ENCODE measurements around the gene KRT77. TPM values are rescaled to one million over a fixed set of nuclear protein-coding genes. Genes with fewer than 3 reads are reported as not detected.

The KRT77 gene
- total and polyA plus RNA-seq, 2 experiments from 2014 or later, result not detected

GRCh38 chr12:52662093-52662917 lies 41.0 kb downstream of the KRT77 start:
- no peak overlapping the region for H3K9ac ChIP-seq
- H3K36me3 ChIP-seq (ENCODE audit: low read depth), result no peaks in the 10 kb centered on the region
- H3K9me3 ChIP-seq (ENCODE audit: low read depth), result no peaks in the 10 kb centered on the region
- H3K27me3 ChIP-seq (replicated peaks; ENCODE audit: insufficient read depth), result peaks cover 61% of the 10 kb centered on the region
- no peak overlapping the region for H3K27ac ChIP-seq
- no peaks in the 10 kb centered on the region for H3K9me2 ChIP-seq (ENCODE audit: insufficient read depth)
- WGBS, 2 experiments (ENCODE audit: low coverage in 1 of 2, low lambda C conversion rate in 2 of 2, missing lambda C conversion rate in 2 of 2), result 35 to 46% methylated on average over 10 of the region's 10 CpGs
- H3K4me3 ChIP-seq, result no peak overlapping the region
- DNase-seq, result no peak
- no peaks in the 10 kb centered on the region for H3K4me1 ChIP-seq (ENCODE audit: insufficient read depth)
- H4K20me1 ChIP-seq (ENCODE audit: insufficient read depth), result no peaks in the 10 kb centered on the region
- H3F3A ChIP-seq (ENCODE audit: insufficient read depth), result no peaks in the 10 kb centered on the region
- H3K4me2 ChIP-seq (ENCODE audit: unreplicated experiment), result no peak overlapping the region
- no peak overlapping the region for H2AFZ ChIP-seq
- H3K79me2 ChIP-seq (ENCODE audit: insufficient read depth), result no peaks in the 10 kb centered on the region
- TF ChIP-seq EZH2phosphoT487 (IDR thresholded peaks at IDR 0.05; ENCODE audit: insufficient read depth, low read depth), result no peak
- no peak for TF ChIP-seq EZH2 (IDR thresholded peaks at IDR 0.05; ENCODE audit: insufficient read depth, poor library complexity, severe bottlenecking)
- in situ Hi-C loops (cut with MboI), result no loop called here

GRCh38 chr12:52661668-52662067 lies 41.7 kb downstream of the KRT77 start:
- H3K36me3 ChIP-seq (ENCODE audit: low read depth), result no peaks in the 10 kb centered on the region
- H3K79me2 ChIP-seq (ENCODE audit: insufficient read depth), result no peaks in the 10 kb centered on the region
- in situ Hi-C loops (cut with MboI), result no loop called here
- no peak overlapping the region for H3K27ac ChIP-seq
- no peak overlapping the region for H3K4me3 ChIP-seq
- DNase-seq, result no peak
- H2AFZ ChIP-seq, result no peak overlapping the region
- 77 to 89% methylated on average over 3 of the region's 3 CpGs for WGBS, 2 experiments (ENCODE audit: low coverage in 1 of 2, low lambda C conversion rate in 2 of 2, missing lambda C conversion rate in 2 of 2)
- H3K27me3 ChIP-seq (replicated peaks; ENCODE audit: insufficient read depth), result peaks cover 65% of the 10 kb centered on the region
- no peak overlapping the region for H3K4me2 ChIP-seq (ENCODE audit: unreplicated experiment)
- no peaks in the 10 kb centered on the region for H3K9me2 ChIP-seq (ENCODE audit: insufficient read depth)
- H3F3A ChIP-seq (ENCODE audit: insufficient read depth), result no peaks in the 10 kb centered on the region
- H3K9ac ChIP-seq, result no peak overlapping the region
- no peaks in the 10 kb centered on the region for H3K4me1 ChIP-seq (ENCODE audit: insufficient read depth)
- no peaks in the 10 kb centered on the region for H4K20me1 ChIP-seq (ENCODE audit: insufficient read depth)
- TF ChIP-seq EZH2 (IDR thresholded peaks at IDR 0.05; ENCODE audit: insufficient read depth, poor library complexity, severe bottlenecking) (no peak), EZH2phosphoT487 (IDR thresholded peaks at IDR 0.05; ENCODE audit: insufficient read depth, low read depth) (no peak)
- no peaks in the 10 kb centered on the region for H3K9me3 ChIP-seq (ENCODE audit: low read depth)

GRCh38 chr12:52660934-52661499 lies 42.3 kb downstream of the KRT77 start:
- WGBS, 2 experiments (ENCODE audit: low coverage in 1 of 2, low lambda C conversion rate in 2 of 2, missing lambda C conversion rate in 2 of 2), result 48% methylated on average over 3 of the region's 3 CpGs
- Histone ChIP-seq H3K9me2 (ENCODE audit: insufficient read depth) (no peaks in the 10 kb centered on the region), H3K79me2 (ENCODE audit: insufficient read depth) (no peaks in the 10 kb centered on the region), H3K27me3 (replicated peaks; ENCODE audit: insufficient read depth) (peaks cover 59% of the 10 kb centered on the region), H3K4me1 (ENCODE audit: insufficient read depth) (no peaks in the 10 kb centered on the region), H3K36me3 (ENCODE audit: low read depth) (no peaks in the 10 kb centered on the region), H3K4me3 (no peak overlapping the region), H3F3A (ENCODE audit: insufficient read depth) (no peaks in the 10 kb centered on the region), H3K27ac (no peak overlapping the region), H3K9ac (no peak overlapping the region), H2AFZ (no peak overlapping the region), H3K4me2 (ENCODE audit: unreplicated experiment) (no peak overlapping the region), H3K9me3 (ENCODE audit: low read depth) (no peaks in the 10 kb centered on the region), H4K20me1 (ENCODE audit: insufficient read depth) (no peaks in the 10 kb centered on the region)
- no peak for TF ChIP-seq EZH2 (IDR thresholded peaks at IDR 0.05; ENCODE audit: insufficient read depth, poor library complexity, severe bottlenecking)
- no peak for TF ChIP-seq EZH2phosphoT487 (IDR thresholded peaks at IDR 0.05; ENCODE audit: insufficient read depth, low read depth)
- DNase-seq, result no peak
- in situ Hi-C loops (cut with MboI), result no loop called here

GRCh38 chr12:52659951-52660350 lies 43.4 kb downstream of the KRT77 start:
- Histone ChIP-seq H3K27me3 (replicated peaks; ENCODE audit: insufficient read depth) (peaks cover 53% of the 10 kb centered on the region), H3K4me3 (no peak overlapping the region), H3K36me3 (ENCODE audit: low read depth) (no peaks in the 10 kb centered on the region), H3K9me3 (ENCODE audit: low read depth) (no peaks in the 10 kb centered on the region), H3K4me2 (ENCODE audit: unreplicated experiment) (no peak overlapping the region), H2AFZ (no peak overlapping the region), H3K9ac (no peak overlapping the region), H3K79me2 (ENCODE audit: insufficient read depth) (no peaks in the 10 kb centered on the region), H3F3A (ENCODE audit: insufficient read depth) (no peaks in the 10 kb centered on the region), H3K27ac (no peak overlapping the region), H4K20me1 (ENCODE audit: insufficient read depth) (no peaks in the 10 kb centered on the region), H3K4me1 (ENCODE audit: insufficient read depth) (no peaks in the 10 kb centered on the region), H3K9me2 (ENCODE audit: insufficient read depth) (no peaks in the 10 kb centered on the region)
- TF ChIP-seq EZH2 (IDR thresholded peaks at IDR 0.05; ENCODE audit: insufficient read depth, poor library complexity, severe bottlenecking) (no peak), EZH2phosphoT487 (IDR thresholded peaks at IDR 0.05; ENCODE audit: insufficient read depth, low read depth) (no peak)
- no peak for DNase-seq
- in situ Hi-C loops (cut with MboI), result no loop called here
- 33 to 36% methylated on average over 4 of the region's 4 CpGs for WGBS, 2 experiments (ENCODE audit: low coverage in 1 of 2, low lambda C conversion rate in 2 of 2, missing lambda C conversion rate in 2 of 2)
